Renal cortex interstitium (tissue), 11 donors: Measurements from ENCODE around the gene SCARB1. TPM values are rescaled to one million over a fixed set of nuclear protein-coding genes. Genes with fewer than 3 reads are reported as not detected.
A peak's percentile ranks its signal among the peaks of the same experiment; 100 is the strongest.

Source experiments
- DNase-seq, 11 donors: peaks; one replicate each; pipeline ENCODE4 v3.0.0-alpha.2; 2013; ENCODE audit warnings: low read depth in 9 of 11, low spot score in 4 of 11; ENCODE audit errors: extremely low read depth in 1 of 11
- polyA plus RNA-seq, 3 donors: library from polyadenylated mRNA; unstranded; fragments of 120-200 nt; gene quantifications; one replicate each; pipeline ENCODE4 v1.2.1, GENCODE V29; 2013; ENCODE audit not compliant: insufficient read length in 3 of 3

The SCARB1 gene
- polyA plus RNA-seq, 3 donors, result 22.4 to 27.6 (median 22.9) TPM

GRCh38 chr12:124831590-124831989 lies 32.1 kb downstream of the SCARB1 start:
- DNase-seq, result no peak

GRCh38 chr12:124830306-124830705 lies 33.4 kb downstream of the SCARB1 start:
- no peak for DNase-seq

GRCh38 chr12:124829708-124830304 lies 33.9 kb downstream of the SCARB1 start:
- no peak for DNase-seq

- DNase-seq, result peak in 1 of 11 donors; percentile 28
Measured at GRCh38 chr12:124829008-124829707, 34.5 kb downstream of the SCARB1 start.

- DNase-seq, result peak in 6 of 11 donors; percentile 37 to 70 (median 45)
Measured at GRCh38 chr12:124828264-124829007, 35.2 kb downstream of the SCARB1 start.

GRCh38 chr12:124827588-124828184 lies 36.0 kb downstream of the SCARB1 start:
- DNase-seq, result no peak

- no peak for DNase-seq
Measured at GRCh38 chr12:124824195-124824594, 39.5 kb downstream of the SCARB1 start.

GRCh38 chr12:124823272-124823970 lies 40.2 kb downstream of the SCARB1 start:
- DNase-seq, result no peak

- DNase-seq, result no peak
Measured at GRCh38 chr12:124822218-124822617, 41.4 kb downstream of the SCARB1 start.

GRCh38 chr12:124821252-124822200 lies 42.1 kb downstream of the SCARB1 start:
- DNase-seq, result no peak

- DNase-seq, result no peak
Measured at GRCh38 chr12:124820199-124820598, 43.5 kb downstream of the SCARB1 start.

- DNase-seq, result no peak
Measured at GRCh38 chr12:124819525-124819924, 44.1 kb downstream of the SCARB1 start.

GRCh38 chr12:124819080-124819479 lies 44.6 kb downstream of the SCARB1 start:
- DNase-seq, result no peak

- no peak for DNase-seq
Measured at GRCh38 chr12:124817076-124818000, 46.3 kb downstream of the SCARB1 start.

GRCh38 chr12:124816295-124816854 lies 47.3 kb downstream of the SCARB1 start:
- no peak for DNase-seq

GRCh38 chr12:124814741-124815613 lies 48.7 kb downstream of the SCARB1 start:
- DNase-seq, result no peak
